HPDE6-E6E7 (cell line): Measurements from ENCODE around the gene POMGNT2.

Experiments used
- DNase-seq: peaks from one replicate; pipeline ENCODE4 v3.0.0; 2011; ENCODE audit warnings: missing footprints; ENCODE audit errors: extremely low spot score

POMGNT2 gene

DNA sequence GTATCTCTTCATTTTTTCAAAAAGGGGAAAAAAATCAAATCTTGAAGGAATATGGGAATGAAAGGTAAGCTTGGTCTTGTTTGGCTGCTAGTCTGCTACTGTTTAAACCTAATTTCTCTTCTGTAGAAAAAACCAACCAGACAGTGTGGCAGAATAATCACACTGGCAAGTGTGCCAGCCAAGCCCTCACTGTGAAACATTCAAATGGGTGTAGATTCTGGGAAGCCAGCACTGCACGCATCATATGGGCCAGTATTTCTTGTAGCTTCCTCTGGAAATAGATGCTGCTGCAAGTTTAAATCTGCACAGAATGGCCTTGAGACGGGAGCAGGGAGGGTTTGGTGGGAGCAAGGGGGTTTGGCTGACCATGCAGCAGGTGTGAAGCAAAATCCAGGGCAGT lies 62.1 kb downstream of the POMGNT2 start:
- DNase-seq, result no peak

DNA sequence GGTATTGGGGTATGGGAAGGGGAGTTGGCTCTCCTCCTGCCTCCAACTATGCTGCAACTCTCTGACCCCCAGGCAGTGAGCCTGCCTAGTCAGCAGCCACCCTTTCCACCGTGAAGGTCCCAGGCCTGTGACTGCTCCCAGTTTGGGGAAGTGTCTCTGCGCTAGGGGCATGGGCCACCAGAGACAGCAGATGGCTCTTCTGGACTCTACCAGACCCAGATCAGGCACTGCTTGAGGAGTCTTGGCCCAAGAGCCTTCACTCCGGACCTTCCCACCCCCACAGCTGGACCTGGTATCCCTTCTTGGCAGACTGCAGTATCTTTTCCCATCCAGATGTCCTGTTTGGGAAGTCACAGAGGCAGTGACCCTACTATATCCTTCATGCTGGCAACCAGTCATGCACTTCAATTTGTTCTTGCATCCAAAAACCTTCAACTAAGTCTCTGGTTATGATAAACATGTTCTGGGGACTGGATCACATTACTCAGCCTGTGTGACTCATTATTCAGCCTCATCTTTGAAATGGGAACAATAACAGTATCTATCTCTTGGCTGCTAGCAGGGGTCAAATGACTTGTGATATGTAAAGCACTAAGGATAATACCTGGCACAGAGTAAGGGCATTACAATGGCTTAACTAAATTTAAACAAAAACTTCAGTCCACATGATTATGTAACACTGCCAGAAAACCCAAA lies 62.7 kb downstream of the POMGNT2 start:
- no peak for DNase-seq

DNA sequence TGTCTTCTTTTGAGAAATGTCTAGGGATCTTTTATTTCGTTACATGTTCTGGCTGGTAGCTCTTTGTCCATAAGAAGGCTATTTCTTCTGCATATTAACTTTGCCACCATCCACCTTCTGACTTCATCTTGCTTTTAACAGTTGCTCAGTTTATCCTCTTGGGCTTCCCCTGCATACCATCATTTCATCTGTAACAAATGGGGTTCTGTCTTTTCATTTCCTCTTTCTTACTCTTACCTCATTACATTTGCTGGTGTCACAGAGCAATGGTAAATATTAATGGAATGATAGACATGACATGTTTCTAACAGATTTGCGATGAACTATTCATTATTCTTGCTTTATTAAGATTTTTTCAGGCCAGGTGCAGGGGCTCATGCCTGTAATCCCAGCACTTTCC lies 64.4 kb downstream of the POMGNT2 start:
- no peak for DNase-seq

DNA sequence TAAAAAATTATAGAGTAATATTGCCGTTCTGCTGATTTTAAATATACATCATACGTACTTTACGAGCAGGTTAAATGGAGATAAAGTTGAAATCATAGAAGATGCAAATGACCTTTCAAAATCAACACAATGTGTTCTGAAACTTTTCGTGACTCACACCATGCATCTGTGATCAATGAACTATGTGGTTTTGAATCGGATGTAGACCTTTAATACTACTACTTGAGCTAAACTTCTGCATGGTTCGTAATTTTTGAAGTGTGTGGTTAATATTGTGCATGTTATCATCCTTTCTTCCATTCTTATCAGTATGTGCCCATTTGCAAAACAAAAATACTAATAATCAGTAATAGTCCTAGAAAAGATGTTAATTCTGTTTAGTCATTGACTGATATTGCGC lies 67.9 kb downstream of the POMGNT2 start:
- DNase-seq, result no peak

DNA sequence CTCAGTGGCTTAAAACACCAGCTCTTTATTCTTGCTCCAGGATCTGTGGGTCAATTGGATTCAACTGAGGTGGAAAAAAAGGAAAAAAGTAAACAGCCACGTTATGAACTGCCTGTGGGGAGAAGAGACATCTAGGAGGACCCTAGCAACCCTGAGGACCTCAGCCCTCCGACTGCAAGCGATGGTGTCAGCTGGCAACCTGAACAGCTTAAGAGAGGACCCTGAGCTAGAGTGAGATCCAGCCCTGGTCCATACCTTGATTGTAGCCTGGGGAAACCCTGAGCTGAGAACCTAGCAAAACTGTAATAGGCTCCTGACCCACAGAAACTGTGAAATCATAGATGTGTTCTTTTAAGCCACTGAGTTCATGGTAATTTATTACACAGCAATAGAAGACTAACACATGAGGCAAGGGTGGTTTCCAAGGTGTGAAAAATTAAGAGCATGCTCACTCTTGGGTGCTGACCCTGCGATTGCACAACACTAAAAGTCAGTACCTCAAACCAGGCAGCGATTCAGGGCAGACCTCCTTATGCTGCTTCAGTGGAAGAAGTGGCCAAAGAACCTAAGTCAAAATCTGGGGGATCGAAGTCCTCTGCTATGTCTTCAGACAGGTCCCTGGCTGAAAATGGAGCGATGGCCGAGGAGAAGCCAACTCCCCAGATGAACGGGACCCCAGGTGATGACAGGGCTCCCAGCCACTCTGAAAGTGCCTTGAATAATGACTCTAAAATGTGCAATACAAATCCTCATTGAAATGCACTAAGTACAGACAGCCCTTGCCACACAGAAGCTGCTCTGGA lies 69.1 kb downstream of the POMGNT2 start:
- DNase-seq, result no peak

DNA sequence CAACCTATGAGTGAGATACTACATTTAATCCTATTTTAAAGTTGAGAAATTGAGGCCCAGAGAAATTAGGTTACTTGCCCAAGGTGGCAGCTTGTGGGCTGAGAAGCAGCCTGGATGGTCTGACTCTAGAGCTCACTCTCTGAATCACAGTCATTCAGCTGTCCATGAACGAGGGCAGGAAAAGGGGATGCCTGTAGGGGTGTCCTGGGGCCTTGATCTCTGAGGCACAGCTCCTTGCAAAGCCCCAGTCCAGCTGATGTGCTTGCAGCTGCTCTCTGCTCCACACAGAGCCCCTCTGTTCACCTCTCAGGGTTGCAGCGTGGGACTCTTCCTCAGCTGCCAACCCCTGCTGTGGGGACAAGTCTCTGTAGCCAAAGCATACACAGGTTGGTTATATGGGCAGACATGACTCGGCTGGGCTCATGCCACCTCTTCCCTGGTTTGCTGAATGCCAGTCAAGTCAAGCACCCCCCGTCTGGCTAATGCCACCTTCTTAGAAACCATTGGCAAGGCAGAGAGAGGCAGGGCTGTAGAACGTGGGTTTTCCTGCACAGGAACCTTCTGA lies 70.0 kb downstream of the POMGNT2 start:
- DNase-seq, result no peak

DNA sequence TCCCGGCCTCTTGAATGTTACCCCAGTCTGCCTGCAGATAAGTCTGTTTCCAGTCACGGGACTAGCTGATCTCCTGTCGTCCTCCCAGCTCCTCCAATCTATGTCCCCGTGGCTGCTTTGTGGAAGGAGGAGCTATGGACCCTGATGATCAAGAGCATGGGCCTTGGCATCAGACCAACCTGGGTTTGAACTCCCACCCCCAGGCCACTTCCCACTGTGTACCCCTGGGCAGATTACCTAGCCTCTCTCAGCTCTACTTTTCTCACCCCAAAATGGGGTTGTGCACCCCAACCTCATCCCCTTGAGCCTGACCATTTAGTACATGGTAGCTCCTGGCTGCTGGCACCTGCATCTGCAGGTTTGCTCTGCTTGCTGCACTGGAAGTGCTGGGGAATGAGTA lies 71.0 kb downstream of the POMGNT2 start:
- no peak for DNase-seq

DNA sequence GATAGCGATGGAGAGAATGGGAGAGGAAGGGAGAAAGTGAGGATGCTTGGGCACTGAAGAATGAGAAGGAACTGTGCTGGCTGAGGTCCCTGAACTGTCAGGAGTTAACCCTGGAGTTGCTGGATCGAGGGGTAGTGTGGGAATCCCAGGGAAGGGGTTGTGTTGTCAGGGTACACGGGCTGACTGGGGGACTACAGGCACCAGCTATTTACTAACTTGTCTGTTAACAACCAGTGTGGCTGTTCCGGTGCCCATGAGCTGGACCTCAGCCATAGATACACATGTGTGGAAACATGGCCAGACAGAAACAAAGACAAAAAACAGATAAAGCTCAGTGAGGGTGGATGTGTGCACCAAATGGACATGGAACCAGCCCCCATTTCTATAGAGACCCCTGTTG lies 71.7 kb downstream of the POMGNT2 start:
- no peak for DNase-seq

DNA sequence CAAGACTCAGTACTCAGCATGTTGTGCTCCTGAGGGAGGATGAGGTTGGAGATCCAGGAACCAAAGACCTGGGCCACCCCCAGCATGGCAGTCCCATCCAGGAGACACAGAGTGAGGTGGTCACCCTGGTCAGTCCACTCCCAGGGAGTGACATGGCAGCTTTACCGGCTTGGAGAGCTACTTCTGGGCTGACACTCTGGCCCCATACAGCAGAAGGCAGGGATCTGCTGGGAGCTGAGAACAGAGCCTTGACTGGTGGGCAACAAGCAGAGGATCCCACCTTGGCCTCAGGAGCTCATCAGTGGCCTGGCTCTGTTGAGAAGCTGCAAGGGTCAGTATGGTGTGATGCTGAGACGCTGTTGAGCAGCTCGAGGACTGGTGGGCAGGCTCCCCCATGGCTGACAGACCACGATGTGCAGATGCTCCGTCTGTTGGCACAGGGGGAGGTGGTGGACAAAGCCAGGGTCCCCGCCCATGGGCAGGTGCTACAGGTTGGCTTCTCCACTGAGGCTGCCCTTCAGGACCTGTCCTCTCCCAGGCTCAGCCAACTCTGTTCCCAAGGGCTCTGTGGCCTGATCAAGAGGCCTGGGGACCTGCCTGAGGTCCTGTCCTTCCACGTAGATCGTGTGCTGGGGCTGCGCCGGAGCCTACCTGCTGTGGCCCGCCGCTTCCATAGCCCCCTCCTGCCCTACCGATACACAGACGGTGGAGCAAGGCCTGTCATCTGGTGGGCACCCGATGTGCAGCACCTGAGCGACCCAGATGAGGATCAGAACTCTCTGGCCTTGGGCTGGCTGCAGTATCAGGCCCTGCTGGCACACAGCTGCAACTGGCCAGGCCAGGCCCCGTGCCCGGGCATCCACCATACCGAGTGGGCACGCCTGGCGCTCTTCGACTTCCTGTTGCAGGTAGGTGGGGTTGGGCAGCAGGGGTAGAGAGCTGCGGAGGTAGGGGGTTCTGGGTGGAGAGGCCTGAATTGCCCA lies 72.9 kb downstream of the POMGNT2 start:
- no peak for DNase-seq

DNA sequence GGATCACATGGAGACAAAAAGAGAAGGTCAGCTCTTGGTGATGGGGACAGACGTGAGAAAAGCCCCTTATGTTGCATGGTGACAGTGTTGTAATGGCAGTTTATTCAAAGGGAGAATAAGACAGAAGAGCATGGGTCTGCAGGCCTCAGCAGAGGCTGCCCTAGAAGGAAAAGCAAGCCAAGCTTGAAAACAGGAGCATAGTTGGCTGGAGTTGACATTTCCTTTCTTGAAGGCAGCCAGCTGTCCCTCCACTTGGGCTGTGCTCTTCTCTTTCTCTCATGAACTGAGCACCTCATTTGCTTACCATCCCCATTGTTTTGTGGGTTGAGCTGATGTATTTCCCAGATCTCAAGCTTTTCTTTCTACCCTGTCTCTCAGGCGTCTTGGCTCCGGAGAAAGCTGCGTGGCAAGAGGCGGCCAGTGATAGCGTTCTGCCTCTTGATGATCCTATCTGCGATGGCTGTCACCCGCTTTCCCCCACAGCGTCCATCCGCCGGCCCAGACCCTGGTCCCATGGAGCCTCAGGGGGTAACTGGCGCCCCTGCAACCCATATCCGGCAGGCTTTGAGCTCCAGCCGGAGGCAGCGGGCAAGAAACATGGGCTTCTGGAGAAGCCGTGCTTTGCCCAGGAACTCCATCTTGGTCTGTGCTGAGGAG lies 73.9 kb downstream of the POMGNT2 start:
- no peak for DNase-seq

DNA sequence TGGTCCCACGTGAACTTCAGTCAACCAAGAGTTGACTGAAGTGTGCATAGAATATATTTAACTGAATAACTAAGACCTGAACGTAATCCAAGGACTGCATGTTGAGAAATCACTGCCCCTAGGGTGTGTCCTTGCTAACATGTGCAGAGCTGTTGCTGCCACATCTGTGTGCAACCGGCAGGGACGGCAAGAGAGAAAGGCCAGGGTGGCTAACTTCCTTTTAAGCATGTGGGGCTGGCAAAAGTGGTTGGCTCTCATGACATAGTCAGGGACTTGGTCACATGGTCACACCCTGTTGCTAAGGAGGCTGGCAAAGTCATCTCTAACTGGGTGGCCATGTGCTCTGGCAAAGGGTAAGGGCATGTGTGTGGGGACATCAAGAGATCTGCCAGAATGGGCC lies 74.4 kb downstream of the POMGNT2 start:
- DNase-seq, result no peak

DNA sequence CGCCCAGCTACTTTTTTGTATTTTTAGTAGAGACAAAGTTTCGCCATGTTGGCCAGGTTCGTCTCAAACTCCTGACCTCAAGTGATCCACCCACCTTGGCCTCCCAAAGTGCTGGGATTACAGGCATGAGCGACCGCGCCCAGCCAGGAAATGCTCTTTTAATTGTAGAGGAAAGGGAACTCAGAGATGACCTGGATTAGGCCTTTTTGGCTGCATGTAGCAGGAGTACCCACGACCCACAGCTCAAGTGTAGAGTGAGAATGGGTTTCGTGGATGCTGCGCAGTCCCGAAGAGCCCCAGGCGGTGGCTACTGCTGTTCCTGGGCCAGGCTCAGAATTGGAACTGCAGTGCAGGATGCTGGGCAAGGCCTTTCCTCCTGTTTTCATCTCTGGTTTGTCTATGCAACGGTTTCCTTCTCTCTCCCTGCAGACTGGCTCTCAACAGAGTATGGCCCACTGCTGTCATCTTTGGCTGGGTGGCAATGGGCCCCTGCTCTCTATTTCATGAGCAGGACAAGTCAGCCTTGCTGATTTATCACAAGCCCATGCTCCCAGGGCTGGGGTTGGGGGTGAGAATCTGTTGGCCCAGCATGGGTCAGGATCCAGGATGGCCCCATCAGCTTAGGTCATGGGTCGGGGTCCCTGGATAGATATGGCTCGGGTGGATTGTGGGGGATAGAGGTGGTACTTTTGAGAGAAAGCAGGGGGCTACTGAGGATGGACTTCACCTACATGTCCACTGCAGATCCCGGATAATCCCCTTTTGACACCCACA lies 75.5 kb downstream of the POMGNT2 start:
- no peak for DNase-seq
